BLaER1 treated with 17β-estradiol and CSF1 and Interleukin-3, amounts not matched to agents 10 nM and 100 nM (cell line): ENCODE data around the gene OR5D16.
A peak's percentile ranks its signal among the peaks of the same experiment; 100 is the strongest.
"Not testable (repeated sequence)": the region's sequence is repeated elsewhere in the genome, so short reads cannot be mapped to it uniquely, and the experiment has no call there.

Source experiments
- H3K27ac ChIP-seq, 11 experiments: shearing (Covaris generic); formaldehyde crosslinking; 2 replicates each; pipeline ENCODE4 v1.8.1; 2022
- H3K27me3 ChIP-seq, 11 experiments: shearing (Covaris generic); formaldehyde crosslinking; 2 replicates each; pipeline ENCODE4 v1.8.1; 2022
- H3K36me3 ChIP-seq, 11 experiments: shearing (Covaris generic); formaldehyde crosslinking; 2 replicates each; pipeline ENCODE4 v1.8.1; 2022
- H3K4me1 ChIP-seq, 10 experiments: shearing (Covaris generic); formaldehyde crosslinking; 2 replicates each; pipeline ENCODE4 v1.8.1; 2022
- H3K4me2 ChIP-seq, 11 experiments: shearing (Covaris generic); formaldehyde crosslinking; 2 replicates each; pipeline ENCODE4 v1.8.1; 2022
- H3K4me3 ChIP-seq, 10 experiments: shearing (Covaris generic); formaldehyde crosslinking; 2 replicates each; pipeline ENCODE4 v1.8.1; 2022
- H3K9ac ChIP-seq, 11 experiments: shearing (Covaris generic); formaldehyde crosslinking; 2 replicates each; pipeline ENCODE4 v1.8.1; 2022
- H3K9me3 ChIP-seq, 11 experiments: shearing (Covaris generic); formaldehyde crosslinking; replicated peaks in 1 of 11; 2 replicates each; pipeline ENCODE4 v1.8.1; 2022
- H4K20me1 ChIP-seq, 11 experiments: shearing (Covaris generic); formaldehyde crosslinking; 2 replicates each; pipeline ENCODE4 v1.8.1; 2022
- Cebpa-rat ChIP-seq, 11 experiments: shearing (Covaris generic); IDR thresholded peaks; 2 replicates each; pipeline ENCODE4 v1.8.1; 2022

OR5D16 gene

GRCh38 chr11:55852141-55852540 is 13.6 kb downstream of the OR5D16 start:
- TF ChIP-seq Cebpa-rat (IDR thresholded peaks at IDR 0.05): no peak
- Histone ChIP-seq H4K20me1 (no peaks in the 10 kb centered on the region), H3K4me1 (no peaks in the 10 kb centered on the region), H3K27me3 (no peaks in the 10 kb centered on the region), H3K4me2 (no peak overlapping the region), H3K27ac (no peak overlapping the region), H3K36me3 (no peaks in the 10 kb centered on the region), H3K9ac (no peak overlapping the region), H3K4me3 (no peak overlapping the region), H3K9me3 (no peaks in the 10 kb centered on the region)

GRCh38 chr11:55854704-55855103 is 16.2 kb downstream of the OR5D16 start:
- no peak for TF ChIP-seq Cebpa-rat (IDR thresholded peaks at IDR 0.05)
- Histone ChIP-seq H3K27ac (no peak overlapping the region), H4K20me1 (no peaks in the 10 kb centered on the region), H3K36me3 (no peaks in the 10 kb centered on the region), H3K4me3 (no peak overlapping the region), H3K9ac (no peak overlapping the region), H3K9me3 (no peaks in the 10 kb centered on the region), H3K4me2 (no peak overlapping the region), H3K4me1 (no peaks in the 10 kb centered on the region), H3K27me3 (no peaks in the 10 kb centered on the region)

GRCh38 chr11:55867354-55867753 is 28.8 kb downstream of the OR5D16 start:
- not testable (repeated sequence) for H3K4me1 ChIP-seq, H3K27me3 ChIP-seq, H3K36me3 ChIP-seq, H3K4me3 ChIP-seq, H3K9me3 ChIP-seq, H4K20me1 ChIP-seq, H3K9ac ChIP-seq, H3K27ac ChIP-seq
- 0 out of 22 replicates have a peak overlapping the region, but pooled peaks of 2 of the 11 experiments have one; percentile 3 to 15 for H3K4me2 ChIP-seq

- peaks cover 8 to 22% (median 19%) of the 10 kb centered on the region in 11 experiments; a peak in 18 of 22 replicates for H3K9me3 ChIP-seq
- H3K36me3 ChIP-seq, H3K4me3 ChIP-seq, H3K4me2 ChIP-seq, H3K9ac ChIP-seq, H4K20me1 ChIP-seq, H3K4me1 ChIP-seq, H3K27me3 ChIP-seq, H3K27ac ChIP-seq: not testable (repeated sequence)
Observed at GRCh38 chr11:55872731-55873130, 34.2 kb downstream of the OR5D16 start.

GRCh38 chr11:55873146-55873545 is 34.6 kb downstream of the OR5D16 start:
- not testable (repeated sequence) for H3K4me2 ChIP-seq, H3K4me3 ChIP-seq, H3K27ac ChIP-seq, H3K4me1 ChIP-seq, H3K36me3 ChIP-seq, H3K9ac ChIP-seq, H4K20me1 ChIP-seq, H3K27me3 ChIP-seq
- H3K9me3 ChIP-seq: peaks cover 8 to 22% (median 19%) of the 10 kb centered on the region in 11 experiments; a peak in 18 of 22 replicates

- not testable (repeated sequence) for H3K27ac ChIP-seq, H3K9ac ChIP-seq, H3K4me2 ChIP-seq, H3K9me3 ChIP-seq, H3K27me3 ChIP-seq, H3K4me1 ChIP-seq, H3K36me3 ChIP-seq, H4K20me1 ChIP-seq, H3K4me3 ChIP-seq
Observed at GRCh38 chr11:55882997-55883396, 44.4 kb downstream of the OR5D16 start, which contains the start of gene TRIM51. Gene TRIM51 (plus strand): TSS chr11:55883297. CDS start chr11:55885429, 2,132 bp downstream.

GRCh38 chr11:55884995-55885394 is 46.4 kb downstream of the OR5D16 start:
- H3K27me3 ChIP-seq, H3K4me1 ChIP-seq, H3K36me3 ChIP-seq, H4K20me1 ChIP-seq, H3K4me3 ChIP-seq, H3K27ac ChIP-seq, H3K9ac ChIP-seq, H3K9me3 ChIP-seq: not testable (repeated sequence)
- H3K4me2 ChIP-seq: peak overlapping the region in 9 of 11 experiments; percentile 1 to 50 (median 13); a peak in 11 of 22 replicates

GRCh38 chr11:55885481-55885880 is 46.9 kb downstream of the OR5D16 start:
- H3K4me2 ChIP-seq: peak overlapping the region in 8 of 11 experiments; percentile 1 to 50 (median 18); a peak in 8 of 22 replicates
- H3K27ac ChIP-seq, H3K27me3 ChIP-seq, H3K36me3 ChIP-seq, H3K4me1 ChIP-seq, H4K20me1 ChIP-seq, H3K4me3 ChIP-seq, H3K9me3 ChIP-seq, H3K9ac ChIP-seq: not testable (repeated sequence)
